ENCODE data around the gene ZNF148.

- TF ChIP-seq, protein P1, sequence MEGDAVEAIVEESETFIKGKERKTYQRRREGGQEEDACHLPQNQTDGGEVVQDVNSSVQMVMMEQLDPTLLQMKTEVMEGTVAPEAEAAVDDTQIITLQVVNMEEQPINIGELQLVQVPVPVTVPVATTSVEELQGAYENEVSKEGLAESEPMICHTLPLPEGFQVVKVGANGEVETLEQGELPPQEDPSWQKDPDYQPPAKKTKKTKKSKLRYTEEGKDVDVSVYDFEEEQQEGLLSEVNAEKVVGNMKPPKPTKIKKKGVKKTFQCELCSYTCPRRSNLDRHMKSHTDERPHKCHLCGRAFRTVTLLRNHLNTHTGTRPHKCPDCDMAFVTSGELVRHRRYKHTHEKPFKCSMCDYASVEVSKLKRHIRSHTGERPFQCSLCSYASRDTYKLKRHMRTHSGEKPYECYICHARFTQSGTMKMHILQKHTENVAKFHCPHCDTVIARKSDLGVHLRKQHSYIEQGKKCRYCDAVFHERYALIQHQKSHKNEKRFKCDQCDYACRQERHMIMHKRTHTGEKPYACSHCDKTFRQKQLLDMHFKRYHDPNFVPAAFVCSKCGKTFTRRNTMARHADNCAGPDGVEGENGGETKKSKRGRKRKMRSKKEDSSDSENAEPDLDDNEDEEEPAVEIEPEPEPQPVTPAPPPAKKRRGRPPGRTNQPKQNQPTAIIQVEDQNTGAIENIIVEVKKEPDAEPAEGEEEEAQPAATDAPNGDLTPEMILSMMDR (conservative IDR thresholded peaks at IDR 0.05): peak; percentile 10; the same call in 1 of the 2 replicates
- peak; percentile 95 for TF ChIP-seq ZFX (IDR thresholded peaks at IDR 0.05)
Observed at GRCh38 chr3:125212509-125213363, 162.4 kb downstream of the ZNF148 start, which contains the start of gene SLC12A8.

All from C4-2B (cell line).